VCaP (cell line): Measurements from ENCODE around the gene CACFD1.

Experiments
- H3K27ac ChIP-seq: fragments of 450-650 bp; 2 replicates; pipeline ENCODE4 v1.5.1; 2017
- CTCF ChIP-seq: fragments of 450-650 bp; conservative IDR thresholded peaks from 2 replicates; pipeline ENCODE4 v1.5.1; 2017; ENCODE audit warnings: mild to moderate bottlenecking, moderate library complexity

CACFD1 gene

GRCh38 chr9:133516961-133517350, 57.2 kb downstream of the CACFD1 start:
- no peak for TF ChIP-seq CTCF
- H3K27ac ChIP-seq: no peak overlapping the region

GRCh38 chr9:133517711-133518110, 57.9 kb downstream of the CACFD1 start:
- no peak for TF ChIP-seq CTCF
- no peak overlapping the region for H3K27ac ChIP-seq

- H3K27ac ChIP-seq: no peak overlapping the region
- TF ChIP-seq CTCF: no peak
These were observed 58.4 kb downstream of the CACFD1 start for GRCh38 chr9:133518200-133518599.

- H3K27ac ChIP-seq: no peak overlapping the region
- no peak for TF ChIP-seq CTCF
These were observed 59.1 kb downstream of the CACFD1 start for GRCh38 chr9:133518706-133519449.

- H3K27ac ChIP-seq: no peak overlapping the region
- no peak for TF ChIP-seq CTCF
These were observed 59.9 kb downstream of the CACFD1 start for GRCh38 chr9:133519693-133520092.

GRCh38 chr9:133520121-133520835, 60.5 kb downstream of the CACFD1 start:
- no peak for TF ChIP-seq CTCF

More at GRCh38 chr9:133520121-133520835, 60.5 kb downstream of the CACFD1 start:
- no peak overlapping the region for H3K27ac ChIP-seq
